SK-N-SH (cell line): ENCODE data around the gene CTSE. TPM values are rescaled to one million over a fixed set of nuclear protein-coding genes. Genes with fewer than 3 reads are reported as not detected.

ENCODE experiments used
- CTCF ChIA-PET: fragments of 300-600, 350-600 bp; formaldehyde crosslinking; extraction: SDS; loops from one replicate; lab custom pipeline; 2021; lab: Yijun Ruan, JAX
- POLR2A ChIA-PET: fragments of 350-600 bp; sonication (Branson Sonifier 250); formaldehyde crosslinking; extraction: SDS; loops from one replicate; lab custom pipeline; 2020; ENCODE audit warnings: antibody characterized with exemption, inconsistent platforms; lab: Yijun Ruan, JAX
- DNase-seq: peaks from one replicate; pipeline ENCODE4 v3.0.0; 2012
- H2AFZ ChIP-seq: fragments of 200-600 bp; sonication (generic); 2 replicates; pipeline ENCODE4 v1.8.1; 2016; ENCODE audit warnings: antibody characterized with exemption, mild to moderate bottlenecking, low read depth
- H3F3A ChIP-seq: fragments of 200-600 bp; sonication (generic); replicated peaks from 2 replicates; pipeline ENCODE3; 2016; ENCODE audit warnings: antibody characterized with exemption, mild to moderate bottlenecking; ENCODE audit not compliant: insufficient read depth
- H3K27ac ChIP-seq, 2 experiments: fragments of 200-500 bp in 1 of 2; fragments of 200-600 bp in 1 of 2; sonication (Bioruptor generic) in 1 of 2; sonication (generic), shearing (Covaris generic) in 1 of 2; 2 replicates each; pipeline versions ENCODE4 v1.5.1 to v1.6.1; 2014 to 2016; ENCODE audit warnings: low read depth in 2 of 2, inconsistent platforms in 1 of 2, low read length in 1 of 2, mild to moderate bottlenecking in 1 of 2, mixed read lengths in 1 of 2
- H3K27me3 ChIP-seq: fragments of 200-600 bp; sonication (generic), shearing (Covaris generic); 2 replicates; pipeline ENCODE4 v1.6.1; 2016; ENCODE audit warnings: mixed run types; ENCODE audit not compliant: insufficient read depth
- H3K36me3 ChIP-seq, 2 experiments: fragments of 200-500 bp in 1 of 2; fragments of 200-600 bp in 1 of 2; sonication (Bioruptor generic) in 1 of 2; sonication (generic) in 1 of 2; replicated peaks in 1 of 2; 2 replicates each; pipeline versions ENCODE3 to v1.5.1; 2014 to 2016; ENCODE audit warnings: low read length in 1 of 2, mild to moderate bottlenecking in 1 of 2; ENCODE audit not compliant: insufficient read depth in 2 of 2, control insufficient read depth in 1 of 2
- H3K4me1 ChIP-seq, 2 experiments: fragments of 200-500 bp in 1 of 2; fragments of 200-600 bp in 1 of 2; sonication (Bioruptor generic) in 1 of 2; sonication (generic), shearing (Covaris generic) in 1 of 2; 2 replicates each; pipeline versions ENCODE4 v1.5.1 to v1.6.1; 2014 to 2016; ENCODE audit warnings: low read depth in 1 of 2, low read length in 1 of 2, mixed run types in 1 of 2; ENCODE audit not compliant: insufficient read depth in 2 of 2, control insufficient read depth in 1 of 2
- H3K4me2 ChIP-seq: fragments of 200-600 bp; sonication (generic), shearing (Covaris generic); 2 replicates; pipeline ENCODE4 v1.6.1; 2017; ENCODE audit warnings: mixed run types
- H3K4me3 ChIP-seq, 2 experiments: fragments of 200-500 bp in 1 of 2; fragments of 200-600 bp in 1 of 2; sonication (Bioruptor generic) in 1 of 2; sonication (generic), shearing (Covaris generic) in 1 of 2; 2 replicates each; pipeline versions ENCODE4 v1.5.1 to v1.8.1; 2014 to 2016; ENCODE audit warnings: low read depth in 2 of 2, inconsistent platforms in 1 of 2, low read length in 1 of 2, mild to moderate bottlenecking in 1 of 2, mixed read lengths in 1 of 2, moderate library complexity in 1 of 2
- H3K79me2 ChIP-seq: fragments of 200-600 bp; sonication (generic); 2 replicates; pipeline ENCODE4 v1.8.1; 2017; ENCODE audit warnings: mild to moderate bottlenecking; ENCODE audit not compliant: insufficient read depth
- H3K9ac ChIP-seq: fragments of 200-600 bp; sonication (generic); 2 replicates; pipeline ENCODE4 v1.6.1; 2017; ENCODE audit warnings: mixed run types
- H3K9me2 ChIP-seq: fragments of 200-600 bp; sonication (generic); 2 replicates; pipeline ENCODE4 v1.6.1; 2017; ENCODE audit warnings: mixed run types
- H3K9me3 ChIP-seq: fragments of 200-600 bp; sonication (generic); 2 replicates; pipeline ENCODE4 v1.6.1; 2017; ENCODE audit warnings: mixed run types, mild to moderate bottlenecking, moderate library complexity
- H4K20me1 ChIP-seq: fragments of 200-600 bp; sonication (generic); 2 replicates; pipeline ENCODE4 v1.6.1; 2017; ENCODE audit warnings: mild to moderate bottlenecking, mixed run types; ENCODE audit not compliant: insufficient read depth
- ELF1 ChIP-seq: IDR thresholded peaks from 2 replicates; pipeline ENCODE4 v1.4.0; 2012
- EP300 ChIP-seq, 2 experiments: IDR thresholded peaks; 2 replicates each; pipeline versions ENCODE4 v1.4.0 to v1.6.1; 2012; ENCODE audit warnings: borderline replicate concordance in 1 of 2, low read depth in 1 of 2, low read length in 1 of 2
- EZH2phosphoT487 ChIP-seq: fragments of 200-600 bp; sonication (generic); IDR thresholded peaks from 2 replicates; pipeline ENCODE4 v1.6.1; 2017; ENCODE audit warnings: low read depth, mixed run types, mild to moderate bottlenecking, antibody characterized with exemption, moderate library complexity, borderline replicate concordance
- FOSL2 ChIP-seq: IDR thresholded peaks from 2 replicates; pipeline ENCODE4 v1.4.0; 2012; ENCODE audit warnings: low read depth, mild to moderate bottlenecking, moderate library complexity, borderline replicate concordance
- FOXJ3 ChIP-seq: sonication (generic); formaldehyde crosslinking; IDR thresholded peaks from 2 replicates; pipeline ENCODE4 v1.5.1; 2020; ENCODE audit warnings: mild to moderate bottlenecking, missing genetic modification reagents
- GABPA ChIP-seq: IDR thresholded peaks from 2 replicates; pipeline ENCODE4 v1.4.0; 2012; ENCODE audit warnings: low read depth, mild to moderate bottlenecking
- GATA2 ChIP-seq: sonication (generic); formaldehyde crosslinking; IDR thresholded peaks from 2 replicates; pipeline ENCODE4 v1.5.0; 2020; ENCODE audit warnings: mild to moderate bottlenecking, missing genetic modification reagents
- MEF2A ChIP-seq: IDR thresholded peaks from 2 replicates; pipeline ENCODE4 v1.4.0; 2012; ENCODE audit warnings: low read depth, borderline replicate concordance
- MXI1 ChIP-seq: IDR thresholded peaks from 2 replicates; pipeline ENCODE4 v1.6.1; 2012; ENCODE audit warnings: mild to moderate bottlenecking, low read depth, low read length, improper control_type of control experiment
- RAD21 ChIP-seq: IDR thresholded peaks from 2 replicates; pipeline ENCODE4 v1.6.1; 2012; ENCODE audit warnings: mild to moderate bottlenecking, low read length
- REST ChIP-seq: IDR thresholded peaks from 2 replicates; pipeline ENCODE4 v1.6.1; 2012; ENCODE audit warnings: mild to moderate bottlenecking, low read depth, low read length, moderate library complexity
- RXRA ChIP-seq: IDR thresholded peaks from 2 replicates; pipeline ENCODE4 v1.4.0; 2012; ENCODE audit warnings: low read depth, mild to moderate bottlenecking, borderline replicate concordance
- SMC3 ChIP-seq: IDR thresholded peaks from 2 replicates; pipeline ENCODE4 v1.6.1; 2012; ENCODE audit warnings: low read depth, low read length, improper control_type of control experiment
- TAF1 ChIP-seq: IDR thresholded peaks from 2 replicates; pipeline ENCODE4 v1.6.1; 2012; ENCODE audit warnings: low read depth, mild to moderate bottlenecking, low read length, moderate library complexity, borderline replicate concordance
- TCF12 ChIP-seq: IDR thresholded peaks from 2 replicates; pipeline ENCODE4 v1.4.0; 2012
- USF1 ChIP-seq: IDR thresholded peaks from 2 replicates; pipeline ENCODE4 v1.4.0; 2012; ENCODE audit warnings: low read depth, borderline replicate concordance
- ZBTB33 ChIP-seq: IDR thresholded peaks from 2 replicates; pipeline ENCODE4 v1.4.0; 2012; ENCODE audit warnings: low read depth, borderline replicate concordance
- WGBS: methylation state at CpG from one replicate; pipeline ENCODE4 v1.1.6; 2017; ENCODE audit warnings: low lambda C conversion rate; 5-methylcytosine and 5-hydroxymethylcytosine counted together
- polyA plus RNA-seq, 3 experiments: library from polyadenylated mRNA; depleted of rRNA; stranded (reverse); fragments of >200 nt; gene quantifications; 2 replicates each; pipeline ENCODE4 v1.2.3, GENCODE V29; 2012

The CTSE gene
- polyA plus RNA-seq, 1 of the 3 experiments (the other 2 are of a cell fraction) = not detected

- H3K79me2 ChIP-seq = no peaks in the 10 kb centered on the region
- TF ChIP-seq FOSL2 (no peak), TAF1 (no peak), EZH2phosphoT487 (no peak), GATA2 (CRISPR knock-in tag) (no peak), ZBTB33 (no peak), RXRA (no peak), TCF12 (no peak), MEF2A (no peak), FOXJ3 (CRISPR knock-in tag) (no peak), RAD21 (no peak), MXI1 (no peak), SMC3 (no peak), EP300 (IDR thresholded peaks at IDR 0.05; ENCODE audit: borderline replicate concordance in 1 of 2, low read depth in 1 of 2, low read length in 1 of 2) (no peak), USF1 (no peak), ELF1 (no peak), REST (no peak), GABPA (no peak)
- H3K36me3 ChIP-seq = no peaks in the 10 kb centered on the region
- no peaks in the 10 kb centered on the region for H3K9me2 ChIP-seq
- H3K4me3 ChIP-seq = no peak overlapping the region
- POLR2A ChIA-PET = no interaction called here
- no peak overlapping the region for H3K4me2 ChIP-seq
- no peaks in the 10 kb centered on the region for H3K4me1 ChIP-seq
- H3K9ac ChIP-seq = no peak overlapping the region
- WGBS = 73% methylated on average over 16 of the region's 16 CpGs
- H3K27me3 ChIP-seq = peaks cover 21% of the 10 kb centered on the region; the same call in 1 of the 2 replicates
- no peak for DNase-seq
- H4K20me1 ChIP-seq = no peaks in the 10 kb centered on the region
- no peak overlapping the region for H3K27ac ChIP-seq
- no peaks in the 10 kb centered on the region for H3K9me3 ChIP-seq
- CTCF ChIA-PET = interaction anchor here (0.8 to 22.3 kb wide), 4 partner anchors 14 to 43 kb away, joined by 3 to 197 read pairs (median 33); no protein-coding TSS in a partner anchor
- no peak overlapping the region for H2AFZ ChIP-seq
- H3F3A ChIP-seq = no peaks in the 10 kb centered on the region
Observed at GRCh38 chr1:205963352-205964155, 60.1 kb downstream of the CTSE start.
